ENCODE data around the gene TAF11L3. TPM values are rescaled to one million over a fixed set of nuclear protein-coding genes. Genes with fewer than 3 reads are reported as not detected.
"Not testable (repeated sequence)": the region's sequence is repeated elsewhere in the genome, so short reads cannot be mapped to it uniquely, and the experiment has no call there.

Gene TAF11L3
- total and polyA plus RNA-seq, 4 donors, result not detected

- no peak overlapping the region for H3K9ac ChIP-seq (ENCODE audit: insufficient read depth in 1 of 2, low read length in 2 of 2)
- no peak for DNase-seq
- H3K36me3 ChIP-seq (ENCODE audit: control insufficient read depth in 4 of 4, insufficient read depth in 4 of 4, low read length in 4 of 4), result no peaks in the 10 kb centered on the region
- no peak for ATAC-seq (ENCODE audit: insufficient read depth, low FRiP score)
- TF ChIP-seq, protein P1, sequence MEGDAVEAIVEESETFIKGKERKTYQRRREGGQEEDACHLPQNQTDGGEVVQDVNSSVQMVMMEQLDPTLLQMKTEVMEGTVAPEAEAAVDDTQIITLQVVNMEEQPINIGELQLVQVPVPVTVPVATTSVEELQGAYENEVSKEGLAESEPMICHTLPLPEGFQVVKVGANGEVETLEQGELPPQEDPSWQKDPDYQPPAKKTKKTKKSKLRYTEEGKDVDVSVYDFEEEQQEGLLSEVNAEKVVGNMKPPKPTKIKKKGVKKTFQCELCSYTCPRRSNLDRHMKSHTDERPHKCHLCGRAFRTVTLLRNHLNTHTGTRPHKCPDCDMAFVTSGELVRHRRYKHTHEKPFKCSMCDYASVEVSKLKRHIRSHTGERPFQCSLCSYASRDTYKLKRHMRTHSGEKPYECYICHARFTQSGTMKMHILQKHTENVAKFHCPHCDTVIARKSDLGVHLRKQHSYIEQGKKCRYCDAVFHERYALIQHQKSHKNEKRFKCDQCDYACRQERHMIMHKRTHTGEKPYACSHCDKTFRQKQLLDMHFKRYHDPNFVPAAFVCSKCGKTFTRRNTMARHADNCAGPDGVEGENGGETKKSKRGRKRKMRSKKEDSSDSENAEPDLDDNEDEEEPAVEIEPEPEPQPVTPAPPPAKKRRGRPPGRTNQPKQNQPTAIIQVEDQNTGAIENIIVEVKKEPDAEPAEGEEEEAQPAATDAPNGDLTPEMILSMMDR (IDR thresholded peaks at IDR 0.05; ENCODE audit: control extremely low read depth, extremely low read depth), result no peak
- H3K27me3 ChIP-seq (ENCODE audit: control insufficient read depth in 3 of 3, insufficient read depth in 3 of 3, low read length in 2 of 3), result no peaks in the 10 kb centered on the region
- no peak overlapping the region for H3K27ac ChIP-seq (ENCODE audit: low read depth in 1 of 2, low read length in 1 of 2)
- H3K4me1 ChIP-seq (ENCODE audit: control insufficient read depth in 5 of 5, insufficient read depth in 5 of 5, low read length in 5 of 5), result no peaks in the 10 kb centered on the region
- H3K9me3 ChIP-seq (ENCODE audit: control insufficient read depth in 4 of 4, insufficient read depth in 3 of 4, low read length in 3 of 4), result peaks cover 0 to 5% (median 0%) of the 10 kb centered on the region in 4 donors
- no peak overlapping the region for H3K4me3 ChIP-seq
- WGBS, 2 donors, result 95 to 97% methylated on average over 1 of the region's 1 CpG
Measured at GRCh38 chr5:17487174-17487512, 31.0 kb upstream of the TAF11L3 start.

- H3K4me3 ChIP-seq; H3K36me3 ChIP-seq (ENCODE audit: control insufficient read depth in 4 of 4, insufficient read depth in 4 of 4, low read length in 4 of 4); H3K9ac ChIP-seq (ENCODE audit: insufficient read depth in 1 of 2, low read length in 2 of 2); H3K4me1 ChIP-seq (ENCODE audit: control insufficient read depth in 5 of 5, insufficient read depth in 5 of 5, low read length in 5 of 5); DNase-seq; H3K27me3 ChIP-seq (ENCODE audit: control insufficient read depth in 3 of 3, insufficient read depth in 3 of 3, low read length in 2 of 3); ATAC-seq (ENCODE audit: insufficient read depth, low FRiP score); H3K27ac ChIP-seq (ENCODE audit: low read depth in 1 of 2, low read length in 1 of 2); H3K9me3 ChIP-seq (ENCODE audit: control insufficient read depth in 4 of 4, insufficient read depth in 3 of 4, low read length in 3 of 4): not testable (repeated sequence)
- 94 to 95% methylated on average over 21 to 23 of the region's 23 CpGs for WGBS, 2 donors
Measured at GRCh38 chr5:17491257-17491656, 26.9 kb upstream of the TAF11L3 start.

GRCh38 chr5:17492770-17493169 lies 25.4 kb upstream of the TAF11L3 start:
- Histone ChIP-seq H3K9ac (ENCODE audit: insufficient read depth in 1 of 2, low read length in 2 of 2) (no peak overlapping the region), H3K36me3 (ENCODE audit: control insufficient read depth in 4 of 4, insufficient read depth in 4 of 4, low read length in 4 of 4) (no peaks in the 10 kb centered on the region), H3K27me3 (ENCODE audit: control insufficient read depth in 3 of 3, insufficient read depth in 3 of 3, low read length in 2 of 3) (no peaks in the 10 kb centered on the region), H3K27ac (ENCODE audit: low read depth in 1 of 2, low read length in 1 of 2) (no peak overlapping the region), H3K4me1 (ENCODE audit: control insufficient read depth in 5 of 5, insufficient read depth in 5 of 5, low read length in 5 of 5) (no peaks in the 10 kb centered on the region), H3K4me3 (no peak overlapping the region), H3K9me3 (ENCODE audit: control insufficient read depth in 4 of 4, insufficient read depth in 3 of 4, low read length in 3 of 4) (peaks cover 0 to 7% (median 0%) of the 10 kb centered on the region in 4 donors)
- ATAC-seq (ENCODE audit: insufficient read depth, low FRiP score), result no peak
- 89 to 93% methylated on average over 3 of the region's 3 CpGs for WGBS, 2 donors
- TF ChIP-seq, protein P1 (IDR thresholded peaks at IDR 0.05; ENCODE audit: control extremely low read depth, extremely low read depth), result no peak
- DNase-seq, result no peak

GRCh38 chr5:17497446-17497845 lies 20.7 kb upstream of the TAF11L3 start:
- no peak for DNase-seq
- no peak overlapping the region for H3K4me3 ChIP-seq
- no peak for ATAC-seq (ENCODE audit: insufficient read depth, low FRiP score)
- no peak overlapping the region for H3K9ac ChIP-seq (ENCODE audit: insufficient read depth in 1 of 2, low read length in 2 of 2)
- no peak overlapping the region for H3K27ac ChIP-seq (ENCODE audit: low read depth in 1 of 2, low read length in 1 of 2)
- H3K9me3 ChIP-seq (ENCODE audit: control insufficient read depth in 4 of 4, insufficient read depth in 3 of 4, low read length in 3 of 4), result peaks cover 0 to 5% (median 0%) of the 10 kb centered on the region in 4 donors
- WGBS, 2 donors, result 68 to 87% methylated on average over 4 of the region's 4 CpGs
- TF ChIP-seq, protein P1 (IDR thresholded peaks at IDR 0.05; ENCODE audit: control extremely low read depth, extremely low read depth), result no peak
- H3K36me3 ChIP-seq (ENCODE audit: control insufficient read depth in 4 of 4, insufficient read depth in 4 of 4, low read length in 4 of 4), result no peaks in the 10 kb centered on the region
- H3K27me3 ChIP-seq (ENCODE audit: control insufficient read depth in 3 of 3, insufficient read depth in 3 of 3, low read length in 2 of 3), result no peaks in the 10 kb centered on the region
- H3K4me1 ChIP-seq (ENCODE audit: control insufficient read depth in 5 of 5, insufficient read depth in 5 of 5, low read length in 5 of 5), result no peaks in the 10 kb centered on the region

DNA sequence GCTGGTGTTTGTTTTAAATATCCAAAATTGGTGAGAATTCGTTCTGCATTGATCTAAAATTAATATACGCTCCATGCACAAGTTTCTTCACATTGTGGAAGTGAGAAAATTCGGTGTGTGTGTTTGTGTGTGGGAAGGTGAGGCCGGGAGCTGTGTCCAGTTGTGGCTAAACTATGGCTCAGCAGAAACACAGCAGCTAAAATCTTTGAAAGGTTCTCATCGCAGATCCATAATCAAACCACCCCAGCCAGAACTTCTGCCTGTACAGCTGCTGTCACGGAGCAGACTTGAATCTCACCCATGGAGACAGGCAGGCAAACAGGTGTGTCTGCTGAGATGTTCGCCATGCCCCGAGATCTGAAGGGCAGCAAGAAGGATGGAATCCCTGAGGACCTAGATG lies 20.2 kb upstream of the TAF11L3 start, which contains the start of gene TAF11L2:
TSS of gene TAF11L2 (plus strand) at position 301 of the 400 bp plus-strand sequence.
- not testable (repeated sequence) for H3K27ac ChIP-seq (ENCODE audit: low read depth in 1 of 2, low read length in 1 of 2); DNase-seq; H3K27me3 ChIP-seq (ENCODE audit: control insufficient read depth in 3 of 3, insufficient read depth in 3 of 3, low read length in 2 of 3); H3K9me3 ChIP-seq (ENCODE audit: control insufficient read depth in 4 of 4, insufficient read depth in 3 of 4, low read length in 3 of 4); H3K4me3 ChIP-seq; H3K4me1 ChIP-seq (ENCODE audit: control insufficient read depth in 5 of 5, insufficient read depth in 5 of 5, low read length in 5 of 5); H3K36me3 ChIP-seq (ENCODE audit: control insufficient read depth in 4 of 4, insufficient read depth in 4 of 4, low read length in 4 of 4); H3K9ac ChIP-seq (ENCODE audit: insufficient read depth in 1 of 2, low read length in 2 of 2); ATAC-seq (ENCODE audit: insufficient read depth, low FRiP score)
- WGBS, 2 donors, result 91 to 92% methylated on average over 8 of the region's 8 CpGs
